SW 1271 (cell line): ENCODE results near the gene ADAM12.

Source experiments
- DNase-seq, 2 experiments: peaks; one replicate each; lab custom pipeline; 2025; lab: John Stamatoyannopoulos, UW

The ADAM12 gene, protein sequence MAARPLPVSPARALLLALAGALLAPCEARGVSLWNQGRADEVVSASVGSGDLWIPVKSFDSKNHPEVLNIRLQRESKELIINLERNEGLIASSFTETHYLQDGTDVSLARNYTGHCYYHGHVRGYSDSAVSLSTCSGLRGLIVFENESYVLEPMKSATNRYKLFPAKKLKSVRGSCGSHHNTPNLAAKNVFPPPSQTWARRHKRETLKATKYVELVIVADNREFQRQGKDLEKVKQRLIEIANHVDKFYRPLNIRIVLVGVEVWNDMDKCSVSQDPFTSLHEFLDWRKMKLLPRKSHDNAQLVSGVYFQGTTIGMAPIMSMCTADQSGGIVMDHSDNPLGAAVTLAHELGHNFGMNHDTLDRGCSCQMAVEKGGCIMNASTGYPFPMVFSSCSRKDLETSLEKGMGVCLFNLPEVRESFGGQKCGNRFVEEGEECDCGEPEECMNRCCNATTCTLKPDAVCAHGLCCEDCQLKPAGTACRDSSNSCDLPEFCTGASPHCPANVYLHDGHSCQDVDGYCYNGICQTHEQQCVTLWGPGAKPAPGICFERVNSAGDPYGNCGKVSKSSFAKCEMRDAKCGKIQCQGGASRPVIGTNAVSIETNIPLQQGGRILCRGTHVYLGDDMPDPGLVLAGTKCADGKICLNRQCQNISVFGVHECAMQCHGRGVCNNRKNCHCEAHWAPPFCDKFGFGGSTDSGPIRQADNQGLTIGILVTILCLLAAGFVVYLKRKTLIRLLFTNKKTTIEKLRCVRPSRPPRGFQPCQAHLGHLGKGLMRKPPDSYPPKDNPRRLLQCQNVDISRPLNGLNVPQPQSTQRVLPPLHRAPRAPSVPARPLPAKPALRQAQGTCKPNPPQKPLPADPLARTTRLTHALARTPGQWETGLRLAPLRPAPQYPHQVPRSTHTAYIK

DNA sequence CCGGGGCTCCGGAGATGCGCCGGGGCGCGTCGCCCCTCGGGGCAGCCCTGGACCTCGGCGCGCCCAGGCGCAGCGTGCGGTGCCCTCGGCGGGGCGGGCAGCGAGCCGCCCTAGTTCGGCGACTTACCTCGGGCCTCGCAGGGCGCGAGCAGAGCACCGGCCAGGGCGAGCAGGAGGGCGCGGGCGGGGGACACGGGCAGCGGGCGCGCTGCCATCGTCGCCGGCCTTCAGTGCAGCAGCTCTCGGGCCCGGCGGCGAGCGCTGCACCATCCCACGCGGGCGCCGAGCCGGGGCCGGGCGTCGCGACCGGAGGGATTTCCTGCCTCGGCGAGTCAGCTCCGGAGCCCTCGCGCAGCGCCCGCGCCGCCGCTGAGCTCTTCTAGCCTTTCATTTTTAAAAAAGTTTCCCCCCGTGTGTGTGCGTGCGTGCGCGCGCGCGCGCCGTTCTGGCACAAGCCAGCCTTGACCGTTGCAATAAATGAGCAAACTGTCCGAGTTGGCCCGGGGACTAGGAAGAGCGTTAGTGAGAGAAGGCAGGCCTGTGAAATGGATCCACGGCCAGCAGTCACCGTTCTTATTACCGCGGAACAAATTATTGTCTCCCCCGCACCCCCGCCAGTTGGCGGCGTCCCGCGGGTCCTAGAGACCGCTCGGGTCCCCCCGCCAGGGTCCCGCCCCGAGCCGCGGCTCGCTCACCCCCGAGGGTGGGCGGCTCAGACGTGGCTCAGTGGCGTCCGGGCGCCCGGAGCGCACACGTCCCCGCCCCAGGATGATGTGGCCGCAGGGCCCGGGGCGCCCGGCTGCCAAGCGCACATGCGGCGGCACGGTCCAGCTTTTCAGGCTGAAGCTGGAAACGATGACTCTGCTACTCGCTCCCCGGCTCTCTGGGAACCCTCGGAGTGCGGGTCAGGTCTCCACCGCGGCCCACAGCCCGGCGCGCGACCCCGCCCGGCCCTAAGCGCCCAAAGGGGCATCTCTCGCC lies at the start of gene ADAM12:
TSS of gene ADAM12 (minus strand) at position 547 of the 981 bp plus-strand sequence. CDS start at position 215, 332 bp downstream.
- no peak for DNase-seq

DNA sequence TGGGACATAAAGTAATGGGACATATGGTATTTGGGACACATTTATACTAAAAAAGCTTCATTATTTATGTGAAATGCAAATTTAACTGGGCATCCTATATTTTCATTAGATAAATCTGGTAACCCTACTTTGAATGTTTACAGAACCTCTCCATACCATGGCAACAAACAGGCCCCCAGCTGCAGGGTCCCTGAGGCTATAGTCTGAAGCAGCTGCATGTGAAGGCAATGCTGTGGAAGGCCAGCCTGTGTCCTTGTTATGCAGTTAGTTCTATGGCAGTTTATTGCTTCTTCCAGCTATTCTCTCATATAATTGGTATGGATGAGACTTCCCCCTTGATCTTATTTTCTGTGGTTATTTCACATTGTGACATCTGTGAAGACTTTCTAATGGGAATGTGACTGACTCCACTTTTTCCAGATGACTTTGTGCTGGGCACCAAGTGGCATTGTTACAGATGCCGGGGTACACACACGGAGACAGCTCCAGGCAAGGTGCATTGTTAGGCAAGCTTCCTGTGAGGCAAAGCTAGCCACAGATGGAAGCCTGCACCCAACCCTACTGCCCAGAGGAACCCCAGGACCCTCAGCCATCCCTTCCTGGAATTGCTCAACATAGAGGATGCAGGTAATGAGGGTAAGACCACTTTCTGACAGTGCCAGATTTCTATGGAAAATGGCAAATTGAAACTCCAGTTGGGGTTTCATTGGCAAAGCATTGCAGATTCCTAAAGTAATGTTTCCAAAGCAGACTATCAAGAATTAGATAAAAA lies 49.5 kb upstream of the ADAM12 start:
- no peak for DNase-seq

DNA sequence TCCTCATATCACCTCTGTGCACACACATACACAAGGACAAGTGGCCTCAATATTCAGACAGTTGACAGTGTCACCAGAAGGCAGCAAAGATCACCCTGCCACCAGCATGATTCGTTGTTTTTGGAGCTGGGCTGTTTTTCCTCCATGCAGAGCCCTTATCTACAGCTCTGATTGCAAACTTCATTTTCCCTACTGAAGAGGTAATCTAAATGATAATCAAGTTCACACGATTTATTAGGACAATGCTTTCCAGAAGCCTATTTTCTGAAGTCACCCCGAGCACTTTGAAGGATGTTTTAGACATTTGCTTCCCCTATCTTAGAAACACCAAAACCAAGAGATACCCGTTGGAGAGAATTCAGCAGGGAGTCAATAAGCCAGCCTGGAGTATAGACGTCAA lies 46.0 kb upstream of the ADAM12 start:
- DNase-seq, result no peak

DNA sequence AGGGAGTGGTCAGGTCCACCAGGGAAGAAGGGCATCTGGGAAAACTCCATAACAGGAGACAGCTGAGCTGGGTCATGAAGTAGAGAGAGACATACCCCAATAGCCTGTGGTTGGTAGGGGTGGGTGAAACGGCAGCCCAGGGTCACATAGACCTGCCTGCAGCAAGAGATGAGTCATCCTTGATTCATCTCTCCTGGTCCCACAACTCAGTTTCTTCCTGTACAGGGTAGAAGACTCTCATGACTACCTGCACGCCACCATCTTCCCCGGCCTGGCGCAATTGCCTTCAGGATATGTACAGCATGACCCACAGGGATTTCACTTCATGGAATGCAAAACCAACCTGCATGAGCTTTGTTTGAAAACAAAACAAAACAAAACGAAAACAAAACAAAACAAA lies 45.1 kb upstream of the ADAM12 start:
- no peak for DNase-seq

DNA sequence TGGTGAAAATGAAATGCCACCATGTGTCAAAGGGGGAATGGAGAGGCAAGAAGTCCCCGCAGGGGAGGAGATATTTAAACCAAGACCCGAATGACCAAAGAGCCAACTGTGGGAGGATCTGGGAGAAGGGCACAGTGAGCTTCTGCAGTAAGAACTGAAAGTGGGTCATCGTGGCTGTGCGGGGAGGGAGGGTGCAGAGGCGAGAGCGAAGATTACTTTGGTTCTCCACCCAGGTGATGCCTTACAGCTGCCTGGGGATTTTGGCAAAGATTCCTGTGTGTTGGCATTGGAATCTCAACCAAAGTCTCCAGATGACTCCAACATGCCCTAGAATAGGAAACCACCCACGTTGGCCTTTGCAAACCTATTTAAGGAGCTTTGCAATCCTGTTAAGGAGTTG lies 44.2 kb upstream of the ADAM12 start:
- DNase-seq, result no peak

DNA sequence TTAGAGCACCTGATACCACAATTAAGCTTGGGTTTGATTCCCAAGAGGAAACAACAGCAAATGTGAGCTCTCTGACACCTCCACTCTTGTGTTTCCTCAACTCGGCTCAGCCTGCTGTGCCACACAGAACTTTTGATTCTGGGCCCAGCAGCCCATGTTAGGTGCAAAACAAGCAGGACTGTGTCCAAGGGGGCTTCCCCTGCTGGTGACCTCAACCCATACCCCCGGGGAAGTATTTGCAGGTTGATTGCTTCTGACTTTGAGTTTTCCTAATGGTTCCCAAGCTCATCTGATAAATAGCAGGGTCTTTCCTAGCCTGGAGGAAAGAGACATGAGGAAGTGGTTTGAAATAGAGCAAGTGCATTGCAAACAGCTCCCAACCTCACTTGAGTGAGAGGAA lies 43.5 kb upstream of the ADAM12 start:
- no peak for DNase-seq

DNA sequence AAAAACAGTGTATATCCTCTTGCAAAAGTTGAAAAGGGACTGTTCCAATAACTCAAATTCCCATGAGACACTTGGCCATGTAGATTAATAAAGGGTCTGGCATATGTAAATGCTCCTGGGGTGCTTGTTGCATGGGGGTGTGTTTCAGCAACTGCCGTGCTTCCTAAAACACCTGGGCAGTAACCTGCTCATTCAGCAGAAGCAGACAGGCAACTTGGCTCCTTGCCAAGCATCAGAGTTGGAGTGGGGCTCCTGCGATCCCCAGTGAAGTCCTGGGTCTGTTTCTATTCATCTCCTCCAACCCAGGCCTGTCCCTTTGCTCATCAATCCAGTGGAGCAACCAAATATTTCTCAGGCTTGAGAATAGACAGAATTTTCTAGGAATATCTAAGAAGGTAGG lies 42.2 kb upstream of the ADAM12 start:
- no peak for DNase-seq

DNA sequence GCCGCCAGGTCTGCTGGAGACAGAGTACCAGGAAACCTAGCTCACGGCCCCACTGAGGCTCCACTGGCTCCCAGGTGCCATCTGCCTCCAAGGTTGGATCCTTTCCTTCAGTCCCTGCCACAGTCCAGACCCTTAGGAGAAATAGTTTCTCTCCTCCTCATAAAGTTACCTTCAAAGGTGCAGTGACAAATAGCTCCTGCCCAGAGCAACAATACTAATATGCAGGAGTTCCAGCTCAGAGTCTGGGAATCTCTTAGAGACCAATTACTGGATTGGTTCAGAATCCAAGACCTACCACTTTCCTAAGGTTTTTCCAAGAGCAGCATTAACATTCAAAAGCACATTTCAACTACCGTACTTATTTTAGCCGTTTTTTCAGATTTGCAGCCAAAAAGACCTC lies 41.0 kb upstream of the ADAM12 start:
- no peak for DNase-seq

DNA sequence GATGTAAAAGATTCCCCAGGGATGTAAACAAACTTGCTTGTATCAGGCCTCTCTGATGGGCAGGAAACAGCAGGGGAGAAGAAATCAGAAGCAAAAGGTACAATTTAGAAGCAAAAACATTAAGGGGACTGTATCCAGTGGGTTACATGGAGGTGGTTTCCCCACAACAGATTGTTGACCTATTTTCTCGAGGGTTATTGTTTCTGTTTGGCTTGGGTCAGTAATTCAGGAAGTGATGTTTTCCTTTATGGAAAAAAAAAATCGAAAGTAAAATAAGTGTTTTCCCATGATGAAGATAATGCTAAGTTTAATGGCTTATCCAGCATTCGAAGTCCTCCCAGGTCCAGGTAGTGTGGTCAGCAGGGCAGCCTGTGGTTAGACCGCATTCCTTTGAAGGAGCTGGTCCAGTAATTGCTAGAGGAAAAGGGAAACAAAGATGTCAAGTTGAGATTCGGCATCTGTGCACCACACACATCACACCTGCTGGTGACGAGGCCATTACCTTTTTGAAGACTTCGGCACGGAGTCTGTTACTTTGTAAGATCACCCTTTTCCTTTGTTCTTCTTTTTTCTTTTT lies 37.3 kb upstream of the ADAM12 start:
- DNase-seq, result no peak

DNA sequence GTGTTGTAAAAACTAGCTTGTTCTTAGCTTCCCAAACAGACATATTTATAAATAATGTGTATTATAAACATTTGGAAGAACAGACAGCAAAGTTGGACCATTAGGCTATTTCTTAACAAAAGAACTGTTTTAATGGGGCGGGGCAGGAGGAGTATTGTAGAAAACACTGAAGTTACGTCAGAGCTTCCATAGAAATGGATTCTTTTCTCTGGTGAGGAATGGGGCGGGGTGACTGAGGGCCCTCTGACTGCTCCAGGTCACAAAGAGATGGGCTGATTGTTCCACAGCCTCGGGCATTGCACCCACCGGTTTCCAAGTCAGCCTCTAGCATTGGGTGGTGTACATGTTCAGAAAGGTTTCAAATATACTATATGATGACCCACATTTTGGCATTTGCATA lies 36.8 kb upstream of the ADAM12 start:
- no peak for DNase-seq

DNA sequence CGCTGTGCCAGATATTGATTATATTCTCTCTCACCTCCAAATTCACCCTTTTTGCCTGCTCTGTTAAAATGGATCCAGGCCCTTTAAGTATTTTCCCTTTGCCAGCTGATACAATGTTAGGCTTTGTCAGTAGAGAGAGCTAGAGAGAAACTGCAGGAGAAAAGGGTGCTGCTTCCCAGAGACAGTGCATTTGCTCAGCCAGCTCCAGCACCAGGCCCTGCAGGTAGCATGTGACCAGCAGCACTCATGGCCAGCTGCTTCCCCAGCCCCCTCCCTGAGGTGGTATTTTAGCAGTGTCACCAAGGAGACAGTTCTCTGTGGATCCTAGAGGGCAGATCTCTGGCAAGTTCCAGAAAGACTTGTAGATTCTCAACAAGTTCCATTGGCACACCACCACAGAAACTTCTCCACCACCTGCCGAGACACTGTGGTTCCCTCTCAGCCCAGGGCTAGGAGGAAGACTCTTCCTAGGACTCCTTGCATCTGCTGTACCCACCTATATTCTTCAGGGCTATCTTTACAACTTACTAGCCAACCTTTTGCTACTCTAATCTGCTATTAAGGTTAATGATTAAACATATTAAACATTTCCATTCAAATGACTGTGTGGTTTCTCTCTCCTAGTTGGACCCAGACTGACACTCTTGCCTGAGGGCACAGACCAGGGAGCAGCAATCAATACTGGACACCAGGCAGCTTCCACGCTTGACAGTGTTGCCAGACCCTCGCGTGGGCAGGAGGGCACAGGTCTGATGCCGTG lies 35.6 kb upstream of the ADAM12 start:
- DNase-seq, result no peak

DNA sequence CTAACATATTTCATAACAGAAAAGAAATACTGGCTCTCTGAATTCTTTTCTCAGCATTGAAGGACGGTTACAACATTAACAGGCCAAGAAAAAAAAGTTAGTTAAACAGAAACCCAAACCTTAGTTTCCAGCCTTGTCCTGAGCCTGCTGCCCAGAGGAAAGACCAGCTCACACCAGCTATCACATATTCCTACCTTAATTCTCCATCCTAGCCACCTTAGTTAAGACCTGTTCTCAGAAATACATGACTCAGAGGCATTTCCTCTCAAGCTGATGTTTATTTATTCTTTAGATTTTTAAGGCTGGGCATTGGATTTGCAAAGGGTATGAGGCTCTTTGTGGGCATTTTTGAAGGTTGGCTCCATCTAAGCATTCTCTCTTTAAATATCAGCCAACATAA lies 34.3 kb upstream of the ADAM12 start:
- DNase-seq, result no peak

DNA sequence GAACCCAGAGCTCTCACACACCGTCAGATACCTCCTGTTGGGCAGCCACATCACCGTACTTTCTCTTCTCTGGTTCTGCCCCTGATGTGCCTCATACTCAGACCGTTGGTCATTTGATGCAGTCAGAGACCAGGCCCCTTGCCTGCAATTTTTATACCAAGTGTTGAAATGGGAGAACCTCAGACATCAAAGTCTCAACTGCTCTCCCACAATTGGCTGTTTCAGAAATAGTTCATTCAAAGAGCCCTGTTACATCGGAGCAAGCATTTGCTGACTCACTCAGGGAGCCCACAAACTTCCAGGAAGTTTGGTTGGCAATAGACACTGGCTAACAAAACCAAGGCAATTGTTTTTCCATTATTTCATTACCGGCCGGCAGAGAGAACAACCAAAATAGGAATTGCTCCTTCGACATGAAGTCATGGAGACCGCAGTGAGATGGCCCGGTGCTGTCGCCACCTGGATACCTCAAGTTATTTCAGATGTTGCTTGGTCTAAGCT lies 33.5 kb upstream of the ADAM12 start:
- no peak for DNase-seq

DNA sequence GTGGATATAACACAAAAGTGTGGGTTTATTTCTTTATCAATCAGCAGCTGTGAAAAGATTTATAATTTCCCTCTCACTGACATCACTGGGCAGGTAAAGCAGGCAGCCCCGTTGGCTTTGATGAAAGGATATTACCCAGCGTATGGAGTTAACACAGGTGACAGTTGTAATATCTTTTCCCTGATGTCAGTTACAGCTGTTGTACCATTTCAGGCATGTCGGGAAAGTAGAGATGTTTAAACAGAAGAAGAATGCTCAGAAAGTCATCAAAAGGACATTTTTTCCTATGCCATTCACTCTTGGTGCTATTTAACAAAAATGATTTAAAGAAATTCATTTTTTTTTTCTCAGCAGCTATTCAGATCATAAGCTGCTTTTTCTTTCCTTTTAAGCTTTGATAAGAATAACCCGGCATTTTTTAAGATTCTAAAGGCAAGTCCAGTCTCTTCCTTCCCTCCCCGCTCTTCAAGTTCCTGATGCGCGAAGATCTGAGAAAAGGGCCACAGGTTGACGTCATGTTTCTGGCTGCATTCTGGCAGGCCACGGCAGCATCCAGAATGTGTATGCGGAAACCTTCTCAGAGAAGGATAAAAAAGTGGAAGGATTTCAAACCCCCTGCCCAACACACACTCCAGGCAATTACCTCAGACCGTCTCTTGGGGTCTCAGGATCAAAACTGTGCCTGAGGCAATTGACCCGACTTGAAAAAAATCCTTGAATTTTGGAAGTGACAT lies 32.5 kb upstream of the ADAM12 start:
- DNase-seq, result no peak

DNA sequence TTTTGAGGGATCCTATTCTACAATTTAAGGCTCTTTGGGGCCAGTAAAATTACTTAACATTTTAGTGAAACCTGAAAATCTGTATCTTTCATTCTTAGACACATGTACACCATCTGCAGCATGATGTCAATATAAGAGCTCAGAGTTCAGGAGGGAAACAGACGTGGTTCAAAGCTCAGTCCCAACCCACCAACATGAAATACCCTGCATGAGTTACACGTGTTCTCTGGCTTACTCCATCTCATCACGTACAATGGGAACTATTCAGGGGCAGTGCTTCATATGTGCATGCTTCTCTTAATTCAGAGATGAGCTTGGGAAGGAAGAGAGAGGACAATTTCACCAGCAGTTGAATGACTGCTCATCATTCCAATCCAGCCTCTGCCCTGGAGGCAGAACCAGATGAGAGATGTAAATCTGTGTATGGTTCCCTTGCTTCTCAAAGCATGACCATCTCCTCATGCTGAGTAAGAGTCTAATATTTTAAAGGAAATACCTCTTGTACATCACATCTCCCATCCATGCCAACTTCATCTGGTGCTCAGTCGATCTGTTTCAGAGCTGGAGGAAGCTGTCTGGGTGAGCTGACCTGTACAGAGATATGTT lies 29.0 kb upstream of the ADAM12 start:
- DNase-seq, result no peak

DNA sequence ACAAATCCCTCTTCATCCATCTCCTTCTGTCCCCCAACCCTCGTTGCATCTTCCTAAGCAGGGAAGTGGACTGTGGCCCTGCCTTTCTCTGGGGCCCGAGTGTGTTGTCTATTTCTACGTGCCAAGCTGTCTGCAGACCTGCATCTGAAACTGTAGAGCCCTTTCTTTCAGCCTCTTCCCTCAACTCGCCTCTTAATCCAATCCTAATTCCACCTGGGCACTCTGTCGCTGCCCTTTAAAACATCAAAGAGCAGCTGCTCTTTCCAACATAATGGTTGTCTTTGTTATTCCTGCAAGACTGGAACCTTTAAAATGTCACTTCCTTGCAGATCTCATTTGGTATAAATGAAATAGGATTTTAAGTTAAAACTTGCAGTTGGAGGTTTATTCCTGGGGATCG lies 21.5 kb upstream of the ADAM12 start:
- DNase-seq, result no peak

DNA sequence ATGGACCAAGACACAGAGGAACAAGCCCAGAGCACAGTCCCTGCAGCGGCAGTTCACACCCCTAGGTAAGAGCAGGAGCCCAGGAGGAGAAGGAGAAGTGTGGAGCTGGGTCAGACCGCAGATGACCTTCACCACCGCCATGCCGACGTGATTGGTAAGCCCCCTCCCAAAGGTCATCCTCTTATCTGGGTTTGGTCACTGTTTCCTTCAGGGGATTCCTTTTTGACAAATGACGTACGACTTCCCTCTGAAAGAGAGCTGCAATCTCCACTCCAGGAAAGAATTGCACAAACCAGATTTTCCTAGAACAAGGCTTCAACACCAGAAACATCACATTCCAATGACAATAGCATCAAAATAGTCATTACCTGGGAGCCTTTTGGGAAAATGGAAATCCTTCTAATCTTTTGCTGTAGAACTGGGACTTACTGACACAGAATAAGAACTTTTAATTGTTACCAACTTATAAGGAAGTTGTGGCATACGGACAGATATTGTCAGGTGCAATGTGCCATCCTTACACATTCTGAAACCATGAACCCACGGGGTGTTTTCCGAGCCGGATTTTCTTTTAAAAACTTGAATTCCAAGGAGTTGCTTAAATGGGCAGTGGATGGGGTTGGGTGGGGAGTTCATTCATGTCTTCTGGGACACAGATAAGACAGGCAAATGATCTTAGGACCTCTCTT lies 20.8 kb upstream of the ADAM12 start:
- no peak for DNase-seq

DNA sequence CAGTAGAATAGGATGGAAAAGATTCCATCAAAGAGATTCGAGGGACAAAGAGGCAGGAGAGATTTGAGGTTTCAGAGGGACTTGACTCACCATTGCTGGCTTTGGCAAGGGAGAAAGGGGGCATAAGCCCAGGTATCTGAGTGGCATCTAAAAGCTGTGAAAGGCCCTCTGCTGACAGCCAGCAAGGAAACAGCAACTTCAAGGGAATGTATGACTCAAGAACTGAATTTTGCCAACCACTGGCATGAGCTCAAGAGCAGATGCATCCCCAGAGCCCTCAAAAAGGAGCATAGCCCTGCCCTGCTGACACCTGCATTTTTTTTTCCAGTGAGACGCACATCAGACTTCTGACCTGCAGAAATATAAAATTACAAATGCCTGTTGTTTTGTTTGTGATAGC lies 19.6 kb upstream of the ADAM12 start:
- DNase-seq, result no peak
